ENCODE data around the gene ARHGEF9. TPM values are rescaled to one million over a fixed set of nuclear protein-coding genes. Genes with fewer than 3 reads are reported as not detected.

ARHGEF9 gene
- polyA plus RNA-seq, 2 of the 4 experiments (the other 2 are of a cell fraction), result 6.8 to 15.4 TPM

DNA sequence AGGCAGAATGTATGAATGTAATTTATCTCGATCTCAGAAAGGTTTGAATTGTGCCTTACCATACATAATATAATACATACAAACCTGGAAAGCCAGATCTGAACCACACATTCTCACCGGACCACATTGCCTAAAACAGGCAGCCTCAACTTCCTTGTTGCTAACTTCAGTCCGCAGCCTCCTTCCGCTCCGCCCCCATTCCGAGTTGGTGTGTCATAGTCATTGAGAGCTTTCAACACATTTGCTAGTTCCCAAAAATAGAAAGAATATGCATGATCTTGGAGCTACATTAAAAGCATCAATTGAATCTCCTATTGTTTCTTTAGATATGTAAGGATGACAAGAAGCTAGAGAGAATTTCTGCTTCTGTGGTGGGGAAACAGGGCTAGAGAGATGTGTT lies 127.2 kb downstream of the ARHGEF9 start:
- TF ChIP-seq NFE2L2 (conservative IDR thresholded peaks at IDR 0.05; ENCODE audit: low read length), result no peak
- TF ChIP-seq, protein P1, sequence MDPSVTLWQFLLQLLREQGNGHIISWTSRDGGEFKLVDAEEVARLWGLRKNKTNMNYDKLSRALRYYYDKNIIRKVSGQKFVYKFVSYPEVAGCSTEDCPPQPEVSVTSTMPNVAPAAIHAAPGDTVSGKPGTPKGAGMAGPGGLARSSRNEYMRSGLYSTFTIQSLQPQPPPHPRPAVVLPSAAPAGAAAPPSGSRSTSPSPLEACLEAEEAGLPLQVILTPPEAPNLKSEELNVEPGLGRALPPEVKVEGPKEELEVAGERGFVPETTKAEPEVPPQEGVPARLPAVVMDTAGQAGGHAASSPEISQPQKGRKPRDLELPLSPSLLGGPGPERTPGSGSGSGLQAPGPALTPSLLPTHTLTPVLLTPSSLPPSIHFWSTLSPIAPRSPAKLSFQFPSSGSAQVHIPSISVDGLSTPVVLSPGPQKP (IDR thresholded peaks at IDR 0.05; ENCODE audit: low read depth, low read length), result no peak
- TF ChIP-seq CHD4 (IDR thresholded peaks at IDR 0.05; ENCODE audit: borderline replicate concordance), result no peak
- TF ChIP-seq HOXB5 (CRISPR knock-in tag; IDR thresholded peaks at IDR 0.05), result no peak
- no peak for TF ChIP-seq KDM5A (IDR thresholded peaks at IDR 0.05)
- no peak for TF ChIP-seq PHF8 (IDR thresholded peaks at IDR 0.05; ENCODE audit: borderline replicate concordance, low read depth)
- TF ChIP-seq ESRRA (IDR thresholded peaks at IDR 0.05; ENCODE audit: borderline replicate concordance, low read length), result no peak
- no peaks in the 10 kb centered on the region for H3K4me1 ChIP-seq
- no peak overlapping the region for H3K4me3 ChIP-seq
- FAIRE-seq (peak; percentile 51), ATAC-seq (no peak), DNase-seq (ENCODE audit: low read depth in 1 of 2, low spot score in 1 of 2) (peak in 1 of 2 experiments; percentile 0)
- no peak overlapping the region for H3K27ac ChIP-seq
- POLR2A ChIA-PET, result no interaction called here
- no peak overlapping the region for H3K4me2 ChIP-seq
- CTCF ChIA-PET, result no interaction called here
- no peaks in the 10 kb centered on the region for H3K9me3 ChIP-seq
- 90% methylated on average over 6 of the region's 6 CpGs for WGBS (ENCODE audit: missing lambda C conversion rate)

DNA sequence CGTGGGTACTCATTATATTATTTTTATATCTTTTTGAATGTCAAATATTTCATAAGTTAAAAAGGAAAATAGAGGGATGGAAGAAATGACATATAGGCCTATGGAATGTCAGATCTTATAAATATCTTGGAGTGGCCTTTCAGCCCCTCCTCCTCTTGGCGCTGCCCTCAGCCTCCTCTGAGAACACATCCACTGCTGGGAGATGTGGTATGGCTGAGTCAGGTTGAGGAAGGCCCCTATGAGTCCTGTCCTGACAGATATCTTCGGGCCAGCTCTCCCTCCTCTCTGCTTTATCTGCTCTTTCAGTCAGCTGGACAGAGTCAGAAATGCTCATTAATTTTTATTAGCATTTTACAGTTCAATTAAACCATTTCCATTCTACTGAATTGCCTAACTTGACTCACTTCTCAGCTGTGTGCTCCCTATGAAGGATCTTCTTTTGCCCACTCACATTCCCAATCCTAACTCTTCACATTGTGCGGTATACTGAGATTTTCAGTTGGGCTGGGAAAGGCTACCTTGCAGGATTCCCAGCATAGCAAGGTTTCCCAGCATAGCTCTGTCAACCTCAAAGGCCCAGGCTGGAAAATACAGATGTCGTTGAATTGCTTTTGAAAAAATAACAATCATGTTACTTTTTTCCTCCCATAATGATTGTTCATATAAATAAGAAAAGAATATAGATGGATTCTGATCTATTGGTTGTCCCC lies 128.0 kb downstream of the ARHGEF9 start:
- ChIA-PET CTCF (no interaction called here), POLR2A (no interaction called here)
- Histone ChIP-seq H3K9me3 (no peaks in the 10 kb centered on the region), H3K4me1 (no peaks in the 10 kb centered on the region), H3K27ac (no peak overlapping the region), H3K4me3 (no peak overlapping the region), H3K4me2 (no peak overlapping the region)
- ATAC-seq (no peak), FAIRE-seq (no peak), DNase-seq (ENCODE audit: low read depth in 1 of 2, low spot score in 1 of 2) (no peak)
- WGBS (ENCODE audit: missing lambda C conversion rate), result 82% methylated on average over 5 of the region's 5 CpGs
- TF ChIP-seq, protein P2, sequence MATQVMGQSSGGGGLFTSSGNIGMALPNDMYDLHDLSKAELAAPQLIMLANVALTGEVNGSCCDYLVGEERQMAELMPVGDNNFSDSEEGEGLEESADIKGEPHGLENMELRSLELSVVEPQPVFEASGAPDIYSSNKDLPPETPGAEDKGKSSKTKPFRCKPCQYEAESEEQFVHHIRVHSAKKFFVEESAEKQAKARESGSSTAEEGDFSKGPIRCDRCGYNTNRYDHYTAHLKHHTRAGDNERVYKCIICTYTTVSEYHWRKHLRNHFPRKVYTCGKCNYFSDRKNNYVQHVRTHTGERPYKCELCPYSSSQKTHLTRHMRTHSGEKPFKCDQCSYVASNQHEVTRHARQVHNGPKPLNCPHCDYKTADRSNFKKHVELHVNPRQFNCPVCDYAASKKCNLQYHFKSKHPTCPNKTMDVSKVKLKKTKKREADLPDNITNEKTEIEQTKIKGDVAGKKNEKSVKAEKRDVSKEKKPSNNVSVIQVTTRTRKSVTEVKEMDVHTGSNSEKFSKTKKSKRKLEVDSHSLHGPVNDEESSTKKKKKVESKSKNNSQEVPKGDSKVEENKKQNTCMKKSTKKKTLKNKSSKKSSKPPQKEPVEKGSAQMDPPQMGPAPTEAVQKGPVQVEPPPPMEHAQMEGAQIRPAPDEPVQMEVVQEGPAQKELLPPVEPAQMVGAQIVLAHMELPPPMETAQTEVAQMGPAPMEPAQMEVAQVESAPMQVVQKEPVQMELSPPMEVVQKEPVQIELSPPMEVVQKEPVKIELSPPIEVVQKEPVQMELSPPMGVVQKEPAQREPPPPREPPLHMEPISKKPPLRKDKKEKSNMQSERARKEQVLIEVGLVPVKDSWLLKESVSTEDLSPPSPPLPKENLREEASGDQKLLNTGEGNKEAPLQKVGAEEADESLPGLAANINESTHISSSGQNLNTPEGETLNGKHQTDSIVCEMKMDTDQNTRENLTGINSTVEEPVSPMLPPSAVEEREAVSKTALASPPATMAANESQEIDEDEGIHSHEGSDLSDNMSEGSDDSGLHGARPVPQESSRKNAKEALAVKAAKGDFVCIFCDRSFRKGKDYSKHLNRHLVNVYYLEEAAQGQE (IDR thresholded peaks at IDR 0.05), result no peak
- no peak for TF ChIP-seq JUNB (IDR thresholded peaks at IDR 0.05)
- no peak for TF ChIP-seq ESRRA (IDR thresholded peaks at IDR 0.05; ENCODE audit: borderline replicate concordance, low read length)
- no peak for TF ChIP-seq RCOR1 (IDR thresholded peaks at IDR 0.05; ENCODE audit: low read depth, low read length)
- no peak for TF ChIP-seq HOXB13 (CRISPR knock-in tag; IDR thresholded peaks at IDR 0.05; ENCODE audit: low read depth)
- TF ChIP-seq TP53 (CRISPR knock-in tag; IDR thresholded peaks at IDR 0.05), result no peak
- no peak for TF ChIP-seq KDM1A (IDR thresholded peaks at IDR 0.05; ENCODE audit: low read depth)
- TF ChIP-seq, protein P3, sequence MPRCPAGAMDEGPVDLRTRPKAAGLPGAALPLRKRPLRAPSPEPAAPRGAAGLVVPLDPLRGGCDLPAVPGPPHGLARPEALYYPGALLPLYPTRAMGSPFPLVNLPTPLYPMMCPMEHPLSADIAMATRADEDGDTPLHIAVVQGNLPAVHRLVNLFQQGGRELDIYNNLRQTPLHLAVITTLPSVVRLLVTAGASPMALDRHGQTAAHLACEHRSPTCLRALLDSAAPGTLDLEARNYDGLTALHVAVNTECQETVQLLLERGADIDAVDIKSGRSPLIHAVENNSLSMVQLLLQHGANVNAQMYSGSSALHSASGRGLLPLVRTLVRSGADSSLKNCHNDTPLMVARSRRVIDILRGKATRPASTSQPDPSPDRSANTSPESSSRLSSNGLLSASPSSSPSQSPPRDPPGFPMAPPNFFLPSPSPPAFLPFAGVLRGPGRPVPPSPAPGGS (IDR thresholded peaks at IDR 0.05), result no peak
- TF ChIP-seq, protein P4, sequence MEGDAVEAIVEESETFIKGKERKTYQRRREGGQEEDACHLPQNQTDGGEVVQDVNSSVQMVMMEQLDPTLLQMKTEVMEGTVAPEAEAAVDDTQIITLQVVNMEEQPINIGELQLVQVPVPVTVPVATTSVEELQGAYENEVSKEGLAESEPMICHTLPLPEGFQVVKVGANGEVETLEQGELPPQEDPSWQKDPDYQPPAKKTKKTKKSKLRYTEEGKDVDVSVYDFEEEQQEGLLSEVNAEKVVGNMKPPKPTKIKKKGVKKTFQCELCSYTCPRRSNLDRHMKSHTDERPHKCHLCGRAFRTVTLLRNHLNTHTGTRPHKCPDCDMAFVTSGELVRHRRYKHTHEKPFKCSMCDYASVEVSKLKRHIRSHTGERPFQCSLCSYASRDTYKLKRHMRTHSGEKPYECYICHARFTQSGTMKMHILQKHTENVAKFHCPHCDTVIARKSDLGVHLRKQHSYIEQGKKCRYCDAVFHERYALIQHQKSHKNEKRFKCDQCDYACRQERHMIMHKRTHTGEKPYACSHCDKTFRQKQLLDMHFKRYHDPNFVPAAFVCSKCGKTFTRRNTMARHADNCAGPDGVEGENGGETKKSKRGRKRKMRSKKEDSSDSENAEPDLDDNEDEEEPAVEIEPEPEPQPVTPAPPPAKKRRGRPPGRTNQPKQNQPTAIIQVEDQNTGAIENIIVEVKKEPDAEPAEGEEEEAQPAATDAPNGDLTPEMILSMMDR (IDR thresholded peaks at IDR 0.05), result no peak
- TF ChIP-seq POLR2A (IDR thresholded peaks at IDR 0.05; ENCODE audit: low read length), result no peak
- TF ChIP-seq, protein P5, sequence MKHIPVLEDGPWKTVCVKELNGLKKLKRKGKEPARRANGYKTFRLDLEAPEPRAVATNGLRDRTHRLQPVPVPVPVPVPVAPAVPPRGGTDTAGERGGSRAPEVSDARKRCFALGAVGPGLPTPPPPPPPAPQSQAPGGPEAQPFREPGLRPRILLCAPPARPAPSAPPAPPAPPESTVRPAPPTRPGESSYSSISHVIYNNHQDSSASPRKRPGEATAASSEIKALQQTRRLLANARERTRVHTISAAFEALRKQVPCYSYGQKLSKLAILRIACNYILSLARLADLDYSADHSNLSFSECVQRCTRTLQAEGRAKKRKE (CRISPR knock-in tag; IDR thresholded peaks at IDR 0.05; ENCODE audit: low read depth), result no peak
- no peak for TF ChIP-seq ZFP36 (IDR thresholded peaks at IDR 0.05; ENCODE audit: borderline replicate concordance, partially characterized antibody)
- TF ChIP-seq ZNF302 (CRISPR knock-in tag; IDR thresholded peaks at IDR 0.05), result no peak
- no peak for TF ChIP-seq ZC3H11A (IDR thresholded peaks at IDR 0.05)
- TF ChIP-seq BHLHE40 (IDR thresholded peaks at IDR 0.05; ENCODE audit: low read depth, low read length), result no peak
- no peak for TF ChIP-seq HOXB5 (CRISPR knock-in tag; IDR thresholded peaks at IDR 0.05)
- TF ChIP-seq, protein P6, sequence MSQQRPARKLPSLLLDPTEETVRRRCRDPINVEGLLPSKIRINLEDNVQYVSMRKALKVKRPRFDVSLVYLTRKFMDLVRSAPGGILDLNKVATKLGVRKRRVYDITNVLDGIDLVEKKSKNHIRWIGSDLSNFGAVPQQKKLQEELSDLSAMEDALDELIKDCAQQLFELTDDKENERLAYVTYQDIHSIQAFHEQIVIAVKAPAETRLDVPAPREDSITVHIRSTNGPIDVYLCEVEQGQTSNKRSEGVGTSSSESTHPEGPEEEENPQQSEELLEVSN (IDR thresholded peaks at IDR 0.05; ENCODE audit: borderline replicate concordance, low read depth), result no peak
